C4-2B (cell line): ENCODE measurements around the gene SCTR.

Experiments
- H3K27ac ChIP-seq: fragments of 450-650 bp; 2 replicates; pipeline ENCODE4 v1.5.1; 2017
- ZFX ChIP-seq: fragments of 450-650 bp; IDR thresholded peaks from 2 replicates; pipeline ENCODE4 v1.6.1; 2017
- TF ChIP-seq, protein P1 (sequence below): fragments of 450-650 bp; conservative IDR thresholded peaks from 2 replicates; pipeline ENCODE4 v1.5.1; 2017; ENCODE audit warnings: mild to moderate bottlenecking

SCTR gene

GRCh38 chr2:119426396-119426675, 97.9 kb downstream of the SCTR start:
- no peak for TF ChIP-seq ZFX
- TF ChIP-seq, protein P1, sequence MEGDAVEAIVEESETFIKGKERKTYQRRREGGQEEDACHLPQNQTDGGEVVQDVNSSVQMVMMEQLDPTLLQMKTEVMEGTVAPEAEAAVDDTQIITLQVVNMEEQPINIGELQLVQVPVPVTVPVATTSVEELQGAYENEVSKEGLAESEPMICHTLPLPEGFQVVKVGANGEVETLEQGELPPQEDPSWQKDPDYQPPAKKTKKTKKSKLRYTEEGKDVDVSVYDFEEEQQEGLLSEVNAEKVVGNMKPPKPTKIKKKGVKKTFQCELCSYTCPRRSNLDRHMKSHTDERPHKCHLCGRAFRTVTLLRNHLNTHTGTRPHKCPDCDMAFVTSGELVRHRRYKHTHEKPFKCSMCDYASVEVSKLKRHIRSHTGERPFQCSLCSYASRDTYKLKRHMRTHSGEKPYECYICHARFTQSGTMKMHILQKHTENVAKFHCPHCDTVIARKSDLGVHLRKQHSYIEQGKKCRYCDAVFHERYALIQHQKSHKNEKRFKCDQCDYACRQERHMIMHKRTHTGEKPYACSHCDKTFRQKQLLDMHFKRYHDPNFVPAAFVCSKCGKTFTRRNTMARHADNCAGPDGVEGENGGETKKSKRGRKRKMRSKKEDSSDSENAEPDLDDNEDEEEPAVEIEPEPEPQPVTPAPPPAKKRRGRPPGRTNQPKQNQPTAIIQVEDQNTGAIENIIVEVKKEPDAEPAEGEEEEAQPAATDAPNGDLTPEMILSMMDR = no peak

DNA sequence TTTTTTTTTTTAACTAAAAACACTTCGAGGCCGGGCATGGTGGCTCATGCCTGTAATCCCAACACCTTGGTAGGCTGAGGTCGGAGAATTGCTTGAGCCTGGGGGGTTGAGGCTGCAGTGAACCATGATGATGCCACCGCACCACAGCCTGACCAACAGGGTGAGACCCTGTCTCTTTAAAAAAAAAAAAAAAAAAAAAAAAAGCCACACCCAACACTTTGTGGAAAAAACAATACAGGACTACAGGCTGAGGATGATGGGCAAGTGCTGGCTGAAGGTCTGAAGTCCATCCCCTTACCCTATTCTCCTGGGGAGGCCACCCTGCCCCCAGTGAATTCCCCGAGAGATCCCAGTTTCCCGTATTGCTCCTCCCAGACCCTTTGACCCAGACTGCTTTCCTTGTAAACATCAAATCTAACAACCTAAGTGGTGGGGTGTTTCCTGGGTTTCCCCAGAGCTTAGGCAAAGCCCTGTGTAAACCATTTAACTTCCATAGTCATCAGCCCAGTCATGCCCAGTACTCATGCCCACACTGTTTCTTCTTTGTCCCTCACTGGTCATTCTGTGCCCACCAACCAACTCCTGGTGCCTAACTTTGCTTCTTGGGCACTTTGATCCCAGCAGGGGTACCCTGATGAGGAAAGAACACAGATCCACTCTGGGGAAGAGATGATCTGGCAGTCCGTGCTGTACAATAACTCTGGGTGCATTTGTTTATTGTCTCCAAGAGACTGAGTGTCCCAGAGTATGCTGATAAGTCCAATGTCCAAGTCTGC, 98.5 kb downstream of the SCTR start:
- TF ChIP-seq ZFX = no peak
- TF ChIP-seq, protein P1 = no peak
- H3K27ac ChIP-seq = no peak overlapping the region

More at GRCh38 chr2:119426396-119426675, 97.9 kb downstream of the SCTR start:
- no peak overlapping the region for H3K27ac ChIP-seq

DNA sequence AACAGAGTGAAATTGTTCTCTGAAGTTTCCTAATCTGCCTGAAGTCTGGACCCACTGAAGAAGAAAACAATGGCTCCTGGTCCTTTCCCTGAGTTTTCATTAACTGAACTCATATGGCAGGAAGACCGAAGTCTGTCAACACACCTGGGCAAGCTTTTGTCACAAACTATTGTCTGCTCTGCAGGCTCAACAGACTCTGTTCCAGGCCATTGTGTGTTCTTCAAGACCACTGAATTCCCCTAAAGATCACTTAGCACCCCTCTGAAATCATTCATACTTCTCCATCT, 99.2 kb downstream of the SCTR start:
- TF ChIP-seq, protein P1 = no peak
- no peak for TF ChIP-seq ZFX
- H3K27ac ChIP-seq = no peak overlapping the region

- no peak for TF ChIP-seq ZFX
- TF ChIP-seq, protein P1 = no peak
These were observed 99.8 kb downstream of the SCTR start for GRCh38 chr2:119424284-119425118.

DNA sequence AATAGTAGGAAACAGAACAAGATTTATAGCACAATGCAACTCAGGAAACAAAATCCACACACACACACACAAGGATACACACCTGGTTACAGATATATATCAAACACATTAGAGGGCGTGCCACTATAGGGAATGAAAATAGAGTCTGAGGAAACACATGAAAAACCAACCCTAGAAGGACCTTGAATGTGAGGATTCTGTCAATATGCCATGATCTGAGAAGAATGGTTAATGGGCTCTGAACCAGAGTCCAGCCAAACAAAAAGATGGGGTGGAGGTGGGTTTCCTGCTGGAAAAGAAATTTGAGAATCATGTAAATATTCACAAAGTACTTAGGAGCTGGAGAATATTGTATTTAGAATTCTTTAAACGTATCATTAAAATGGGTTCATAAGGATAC, 100.5 kb downstream of the SCTR start:
- TF ChIP-seq, protein P1 = no peak
- no peak for TF ChIP-seq ZFX
- no peak overlapping the region for H3K27ac ChIP-seq

More at GRCh38 chr2:119424284-119425118, 99.8 kb downstream of the SCTR start:
- H3K27ac ChIP-seq = no peak overlapping the region

GRCh38 chr2:119423108-119423444, 101.2 kb downstream of the SCTR start:
- TF ChIP-seq ZFX = no peak
- TF ChIP-seq, protein P1 = no peak
- no peak overlapping the region for H3K27ac ChIP-seq

GRCh38 chr2:119422360-119423107, 101.7 kb downstream of the SCTR start:
- TF ChIP-seq, protein P1 = no peak
- TF ChIP-seq ZFX = no peak
- no peak overlapping the region for H3K27ac ChIP-seq
